HG02623 (cell line): ENCODE measurements around the gene MYL11.

Experiments
- ATAC-seq: cut with Tn5 transposase; IDR thresholded peaks from one replicate; pipeline ENCODE4 v1.9.1; 2021; ENCODE audit warnings: moderate library complexity; ENCODE audit not compliant: unreplicated experiment

MYL11 gene

GRCh38 chr16:30369938-30370455 is 4.6 kb upstream of the MYL11 start:
- peak; percentile 3 for ATAC-seq

- peak; percentile 73 for ATAC-seq
These were observed 4.0 kb upstream of the MYL11 start, which contains the start of gene TBC1D10B for GRCh38 chr16:30370456-30371247. TBC1D10B (minus strand) TSS chr16:30370494; CDS start chr16:30370183, 311 bp downstream.

DNA sequence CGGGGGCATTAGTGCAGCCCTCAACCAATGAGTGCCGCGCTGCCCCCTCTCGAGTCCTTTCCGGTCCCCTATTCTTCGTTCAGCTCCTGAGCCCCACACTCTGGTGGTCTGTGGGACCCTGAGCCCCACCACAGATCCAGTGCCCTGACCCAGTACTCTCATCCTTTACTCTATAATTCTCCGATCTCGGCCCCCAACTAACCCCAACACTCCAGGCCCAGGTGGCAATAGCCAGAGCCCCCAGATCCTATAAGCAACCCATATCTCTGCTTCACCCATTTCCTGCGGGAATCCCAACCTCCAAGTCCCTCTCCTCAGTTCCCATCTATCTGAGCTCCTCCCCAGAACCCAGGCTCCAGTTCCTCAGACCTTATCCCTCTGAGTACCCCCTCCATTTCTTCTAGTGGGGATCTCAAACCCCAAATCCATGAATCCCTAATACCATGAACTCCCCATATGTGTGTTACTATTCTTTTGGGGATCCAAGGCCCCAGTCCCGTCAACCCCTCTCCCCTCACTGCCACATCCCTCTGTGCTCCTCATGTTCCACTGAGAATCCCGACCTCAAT is 3.3 kb upstream of the MYL11 start:
- no peak for ATAC-seq

DNA sequence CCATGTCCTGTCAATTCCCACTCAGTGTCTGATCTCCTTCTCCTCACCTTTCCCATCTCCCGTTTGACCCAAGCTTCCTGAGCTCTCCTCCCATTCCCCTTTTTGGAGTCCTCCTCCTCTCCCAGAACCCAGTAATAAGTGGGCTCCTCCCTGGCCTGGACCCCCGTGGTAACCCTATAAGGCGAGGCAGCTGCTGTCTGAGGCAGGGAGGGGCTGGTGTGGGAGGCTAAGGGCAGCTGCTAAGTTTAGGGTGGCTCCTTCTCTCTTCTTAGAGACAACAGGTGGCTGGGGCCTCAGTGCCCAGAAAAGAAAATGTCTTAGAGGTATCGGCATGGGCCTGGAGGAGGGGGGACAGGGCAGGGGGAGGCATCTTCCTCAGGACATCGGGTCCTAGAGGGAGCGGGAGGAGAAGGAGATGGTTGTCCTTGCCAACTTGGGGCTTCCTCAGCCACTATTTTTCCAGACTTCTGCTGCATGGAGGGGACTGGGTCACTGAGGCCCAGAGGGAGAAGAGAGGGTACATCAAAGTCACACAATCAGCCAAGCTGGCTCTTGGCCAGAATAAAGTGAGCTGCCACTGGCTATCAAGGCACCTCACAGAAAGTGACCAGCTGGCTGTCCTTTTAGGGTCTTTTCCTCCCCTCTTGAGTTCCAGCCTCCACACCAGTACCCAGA is 2.4 kb upstream of the MYL11 start:
- no peak for ATAC-seq

- ATAC-seq, result no peak
These were observed 1.9 kb upstream of the MYL11 start for GRCh38 chr16:30372725-30373124.

DNA sequence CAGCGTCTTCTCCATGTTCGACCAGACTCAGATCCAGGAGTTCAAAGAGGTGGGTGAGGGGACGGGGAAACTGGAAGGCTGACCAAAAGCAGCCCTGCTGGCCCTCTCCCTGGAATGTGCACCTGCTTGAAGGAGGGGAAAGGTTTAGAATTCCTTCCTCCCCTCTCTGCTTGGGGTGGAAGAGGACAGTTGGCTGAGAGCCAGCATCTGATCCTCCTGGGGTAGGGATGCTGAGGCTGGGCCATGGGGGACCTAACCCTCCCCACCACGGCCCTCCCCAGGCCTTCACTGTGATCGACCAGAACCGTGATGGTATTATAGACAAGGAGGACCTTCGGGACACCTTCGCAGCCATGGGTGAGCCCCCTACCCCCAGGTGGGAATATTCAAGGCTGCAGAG is 1.3 kb downstream of the MYL11 start:
- ATAC-seq, result no peak

DNA sequence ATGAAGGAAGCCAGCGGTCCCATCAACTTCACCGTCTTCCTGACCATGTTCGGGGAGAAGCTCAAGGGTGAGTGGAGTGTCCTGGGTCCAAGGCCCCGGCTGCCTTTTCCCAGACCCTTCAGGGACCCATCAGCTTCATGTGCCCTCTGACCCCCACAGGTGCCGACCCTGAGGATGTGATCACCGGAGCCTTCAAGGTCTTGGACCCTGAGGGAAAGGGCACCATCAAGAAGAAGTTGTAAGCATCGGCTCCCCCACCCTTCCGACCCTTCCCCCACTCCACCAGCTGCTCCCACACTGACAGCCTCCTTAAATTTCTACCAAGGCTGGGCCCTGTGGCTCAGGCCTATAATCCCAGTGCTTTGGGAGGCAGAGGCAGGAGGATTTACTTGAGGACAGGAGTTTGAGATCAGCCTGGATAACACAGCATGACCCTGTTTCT is 1.9 kb downstream of the MYL11 start:
- ATAC-seq, result no peak

GRCh38 chr16:30377050-30377811 is 2.6 kb downstream of the MYL11 start:
- ATAC-seq, result no peak

DNA sequence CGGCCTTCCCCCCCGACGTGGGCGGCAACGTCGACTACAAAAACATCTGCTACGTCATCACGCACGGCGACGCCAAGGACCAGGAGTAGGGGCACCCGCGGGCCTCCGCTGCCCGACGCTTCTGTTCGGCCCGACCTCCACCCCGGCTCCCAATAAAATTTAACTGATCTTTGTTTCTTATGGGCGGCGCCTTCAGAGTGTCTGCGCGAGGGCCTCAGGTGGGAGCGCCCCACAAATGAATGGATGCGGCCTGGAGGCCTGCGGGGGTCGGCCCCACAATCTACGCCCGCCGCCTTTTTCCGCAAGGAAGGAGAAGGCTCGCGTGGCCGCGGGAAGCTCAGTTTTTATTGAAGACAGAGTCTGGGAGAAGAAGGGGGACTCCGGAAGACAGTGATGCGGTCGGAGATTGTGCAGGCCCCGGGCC is 3.2 kb downstream of the MYL11 start:
- peak; percentile 33 for ATAC-seq

DNA sequence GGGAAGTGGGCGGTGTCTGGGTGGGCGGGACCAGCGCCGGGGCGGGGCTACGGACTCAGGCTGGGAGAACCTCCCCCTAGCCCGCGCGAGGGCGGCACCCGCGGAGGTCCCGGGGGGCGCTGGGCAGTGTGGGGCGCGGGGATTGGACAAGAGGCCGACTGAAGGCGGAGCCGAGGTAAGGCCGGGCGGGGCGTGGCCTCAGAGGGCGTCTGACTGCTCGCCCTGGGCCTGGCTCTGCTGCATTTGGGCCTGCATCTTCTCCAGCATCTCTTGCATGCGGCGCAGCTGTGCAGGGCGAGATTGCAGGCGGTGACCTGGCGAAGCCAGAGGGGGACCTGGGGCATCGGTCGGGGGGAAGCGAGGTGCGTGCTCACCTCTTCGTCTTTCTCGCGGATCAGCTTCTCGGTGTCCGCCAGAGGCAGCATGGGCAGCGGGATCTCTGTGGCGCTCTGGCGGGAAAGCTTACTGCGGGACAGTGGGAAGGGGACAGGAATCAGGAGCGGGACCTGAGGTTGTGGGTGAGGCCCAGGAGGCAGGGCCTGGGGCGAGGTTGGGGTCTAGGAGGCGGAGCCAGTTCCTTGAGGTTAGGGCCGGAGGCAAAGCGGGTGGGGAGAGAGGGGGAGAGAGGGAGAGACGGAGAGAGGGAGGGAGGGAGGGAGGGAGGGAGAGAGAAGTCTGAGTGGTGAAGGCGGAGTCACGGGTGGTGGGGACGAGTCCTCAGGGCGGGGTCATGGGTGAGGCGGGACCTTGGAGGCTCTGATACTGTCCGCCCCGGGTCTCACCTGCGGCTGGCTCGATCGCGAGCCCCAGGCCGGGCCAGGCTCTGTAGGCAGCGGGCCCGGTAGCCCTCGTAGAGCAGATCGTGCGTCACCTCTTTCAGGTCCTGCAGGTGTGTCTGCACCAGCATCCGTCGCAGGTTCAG is 3.9 kb downstream of the MYL11 start:
- ATAC-seq, result peak; percentile 78

DNA sequence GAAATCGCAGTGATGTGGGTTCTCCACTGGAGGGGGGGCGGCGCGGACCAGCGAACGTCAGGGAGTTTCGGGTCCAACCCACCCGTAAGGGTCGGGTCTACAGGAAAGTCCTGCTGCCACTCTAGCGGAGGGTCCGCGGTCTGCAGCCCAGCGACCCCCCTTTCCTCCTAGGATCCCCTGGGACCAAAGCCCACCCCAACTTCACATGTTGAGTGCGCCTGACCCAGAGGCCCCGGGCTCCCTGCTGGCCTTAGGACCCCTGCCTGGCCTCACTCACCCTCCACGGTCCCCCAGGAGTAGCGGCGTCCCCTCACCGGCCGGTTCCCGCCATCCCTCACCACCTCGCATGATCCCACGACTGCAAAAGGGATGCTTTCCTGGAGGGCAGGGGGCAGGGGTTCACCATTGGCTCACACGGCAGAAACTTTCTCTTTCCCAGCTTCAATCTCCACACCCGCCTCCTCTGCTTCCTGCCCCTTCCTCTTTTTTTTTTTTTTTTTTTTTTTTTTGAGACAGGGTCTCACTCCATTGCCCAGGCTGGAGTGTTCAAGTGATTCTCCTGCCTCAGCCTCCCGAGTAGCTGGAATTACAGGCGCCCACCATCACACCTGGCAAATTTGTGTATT is 4.7 kb downstream of the MYL11 start:
- no peak for ATAC-seq

DNA sequence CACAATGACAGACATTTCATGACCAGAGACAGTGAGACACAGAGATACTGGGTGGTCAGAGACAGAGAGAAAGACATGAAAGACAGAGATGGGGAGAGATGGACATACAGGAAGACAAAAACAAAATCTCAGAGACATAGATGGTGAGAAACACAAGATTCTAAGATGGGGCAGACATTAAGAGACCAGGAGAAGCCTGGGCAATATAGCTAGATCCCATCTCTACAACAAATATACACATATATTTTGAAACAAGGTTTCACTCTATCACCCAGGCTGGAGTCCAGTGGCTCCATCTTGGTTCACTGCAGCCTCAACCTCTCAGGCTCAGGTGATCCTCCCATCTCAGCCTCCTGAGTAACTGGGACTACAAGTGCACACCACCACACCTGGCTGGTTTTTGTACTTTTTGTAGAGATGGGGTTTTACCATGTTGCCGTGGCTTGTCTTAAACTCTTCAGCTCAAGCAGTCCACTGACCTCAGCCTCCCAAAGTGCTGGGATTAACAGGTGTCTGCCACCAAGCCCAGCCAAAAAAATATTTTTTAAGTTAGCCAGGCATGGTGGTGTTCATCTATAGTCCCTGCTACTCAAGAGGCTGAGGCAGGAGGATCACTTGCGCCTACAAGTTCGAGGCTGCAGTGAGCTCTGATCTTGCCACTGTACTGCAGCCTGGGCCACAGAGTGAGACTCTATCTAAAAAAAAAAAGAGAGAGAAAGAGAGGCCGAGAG is 5.6 kb downstream of the MYL11 start:
- no peak for ATAC-seq

- no peak for ATAC-seq
These were observed 6.2 kb downstream of the MYL11 start for GRCh38 chr16:30380803-30381208.

DNA sequence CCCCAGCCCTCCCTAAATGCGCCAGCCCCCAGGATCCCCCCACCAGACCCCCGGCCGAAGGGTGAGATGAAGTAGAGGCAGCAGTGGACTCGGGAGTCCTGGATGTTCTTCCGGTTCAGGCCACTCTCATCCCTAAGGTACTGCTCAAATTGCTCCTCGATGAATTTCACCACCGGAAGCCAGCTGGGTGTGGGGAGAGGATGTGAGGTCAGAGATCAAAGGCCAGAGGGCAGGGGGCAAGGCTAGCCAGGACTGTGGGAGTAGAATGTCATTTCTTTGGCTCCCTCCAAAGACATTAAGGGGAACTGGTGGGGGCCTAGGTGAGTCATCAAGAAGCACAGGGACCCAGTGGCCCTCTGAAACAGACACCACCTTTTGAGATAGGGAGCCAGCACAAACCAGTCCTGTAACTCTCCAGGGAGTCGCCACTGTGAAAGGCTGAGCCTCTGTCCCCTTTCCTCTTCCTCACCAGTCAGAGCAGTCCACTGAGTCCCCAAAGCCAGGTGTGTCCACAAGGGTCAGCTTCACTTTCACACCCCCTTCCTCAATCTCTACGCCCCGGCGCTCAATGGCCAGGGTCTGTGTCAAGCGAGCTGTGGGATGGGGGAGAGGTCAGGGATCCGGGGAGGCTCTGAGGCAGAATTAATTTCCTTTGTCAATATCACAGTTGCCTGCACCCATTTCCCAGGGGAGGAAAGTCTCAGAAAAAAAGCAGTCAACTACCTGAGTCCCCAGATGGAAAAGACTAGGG is 6.9 kb downstream of the MYL11 start:
- no peak for ATAC-seq

DNA sequence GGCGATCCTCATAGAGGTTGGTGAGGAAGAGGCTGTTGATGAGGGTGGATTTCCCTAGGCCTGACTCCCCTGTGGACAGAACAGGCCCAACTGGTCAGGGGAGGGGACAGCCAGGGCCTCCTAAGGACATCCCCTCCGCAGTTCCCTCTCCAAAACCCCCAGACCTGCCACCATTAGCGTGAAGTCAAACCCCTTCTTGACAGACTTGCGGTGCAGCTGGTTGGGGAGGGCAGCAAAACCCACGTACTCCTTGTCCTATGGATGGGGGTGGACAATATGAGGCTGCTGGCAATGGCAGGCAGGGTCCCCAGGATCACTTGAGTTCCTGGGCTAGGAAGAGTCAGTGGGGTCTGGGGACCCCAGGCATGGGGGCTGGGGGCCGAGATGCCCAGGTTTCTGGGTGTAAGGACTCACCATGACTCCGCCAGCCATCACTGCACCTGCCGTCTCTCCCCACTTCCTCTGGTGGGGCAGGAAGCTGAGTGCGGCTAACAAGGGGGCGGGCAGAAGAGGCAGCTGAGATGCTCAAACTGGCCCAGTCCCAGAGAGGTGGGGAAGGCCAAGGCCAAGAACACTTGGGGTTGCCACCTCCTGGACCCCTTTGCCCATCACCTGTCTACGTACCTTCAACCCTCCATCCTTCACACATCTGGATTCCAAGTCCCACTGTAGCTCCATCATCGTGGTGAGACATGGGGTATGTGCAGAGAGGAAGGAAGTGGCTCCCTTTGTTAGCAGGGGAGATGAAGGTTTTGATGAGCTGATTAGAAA is 7.7 kb downstream of the MYL11 start, which contains the start of gene SEPTIN1:
TSS of gene SEPTIN1 (minus strand) at position 451 of the 771 bp plus-strand sequence. CDS start at position 432, 19 bp downstream.
- ATAC-seq, result no peak

DNA sequence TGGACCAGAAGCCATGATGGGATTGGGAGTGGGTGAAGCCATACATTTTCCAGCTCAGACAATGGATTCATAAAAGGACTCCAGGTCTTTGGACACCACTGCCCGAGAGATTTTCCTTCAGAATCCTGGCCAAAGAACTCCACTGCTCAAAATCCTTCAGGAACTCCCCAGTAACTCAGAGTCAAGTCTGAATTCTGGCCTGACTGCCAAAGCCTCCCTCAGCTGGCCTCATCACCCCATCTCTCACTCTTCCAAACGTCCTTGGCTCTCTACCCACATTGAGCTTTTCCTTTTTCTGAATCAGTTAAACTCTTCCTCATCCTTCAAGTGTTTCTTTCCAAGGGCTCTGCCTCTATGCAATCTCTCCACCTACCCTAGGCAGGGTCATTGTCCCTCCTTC is 8.9 kb downstream of the MYL11 start:
- no peak for ATAC-seq

GRCh38 chr16:30394592-30395154 is 20.1 kb downstream of the MYL11 start:
- ATAC-seq, result no peak
